Epithelial cell of esophagus (primary cell): ENCODE results near the gene SLC7A1.

Source experiments
- DNase-seq: peaks from one replicate; pipeline ENCODE4 v3.0.0; 2010; ENCODE audit warnings: low read depth
- H3K4me3 ChIP-seq: 2 replicates; pipeline ENCODE4 v1.5.1; 2011; ENCODE audit warnings: mild to moderate bottlenecking, low read length, control low read depth
- TF ChIP-seq, protein P1 (sequence below): IDR thresholded peaks from 2 replicates; pipeline ENCODE4 v1.5.1; 2011; ENCODE audit warnings: low read depth, mild to moderate bottlenecking, low read length, control low read depth, inconsistent platforms; ENCODE audit not compliant: insufficient read depth; ENCODE audit errors: missing control alignments

Gene SLC7A1

DNA sequence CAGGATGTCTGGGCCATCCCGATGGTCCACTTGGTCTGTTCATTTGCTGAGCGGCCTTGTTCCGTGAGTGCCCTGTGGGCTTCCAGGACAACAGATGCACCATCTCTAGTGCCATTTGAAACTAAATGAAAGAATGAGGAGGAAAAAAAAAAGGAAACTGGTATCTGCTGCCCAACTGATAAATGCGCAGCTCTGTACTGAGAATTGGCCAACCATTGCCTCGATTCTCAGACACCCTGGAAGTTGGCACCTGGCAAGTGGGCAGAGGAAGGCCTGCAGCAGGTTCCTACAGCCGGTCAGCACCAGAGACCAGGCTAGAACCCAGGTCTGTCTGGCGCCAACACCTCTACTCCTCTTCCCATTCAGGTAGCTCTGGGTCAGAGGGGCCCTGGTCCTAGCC lies 18.9 kb downstream of the SLC7A1 start:
- DNase-seq = no peak
- H3K4me3 ChIP-seq = no peak overlapping the region
- TF ChIP-seq, protein P1, sequence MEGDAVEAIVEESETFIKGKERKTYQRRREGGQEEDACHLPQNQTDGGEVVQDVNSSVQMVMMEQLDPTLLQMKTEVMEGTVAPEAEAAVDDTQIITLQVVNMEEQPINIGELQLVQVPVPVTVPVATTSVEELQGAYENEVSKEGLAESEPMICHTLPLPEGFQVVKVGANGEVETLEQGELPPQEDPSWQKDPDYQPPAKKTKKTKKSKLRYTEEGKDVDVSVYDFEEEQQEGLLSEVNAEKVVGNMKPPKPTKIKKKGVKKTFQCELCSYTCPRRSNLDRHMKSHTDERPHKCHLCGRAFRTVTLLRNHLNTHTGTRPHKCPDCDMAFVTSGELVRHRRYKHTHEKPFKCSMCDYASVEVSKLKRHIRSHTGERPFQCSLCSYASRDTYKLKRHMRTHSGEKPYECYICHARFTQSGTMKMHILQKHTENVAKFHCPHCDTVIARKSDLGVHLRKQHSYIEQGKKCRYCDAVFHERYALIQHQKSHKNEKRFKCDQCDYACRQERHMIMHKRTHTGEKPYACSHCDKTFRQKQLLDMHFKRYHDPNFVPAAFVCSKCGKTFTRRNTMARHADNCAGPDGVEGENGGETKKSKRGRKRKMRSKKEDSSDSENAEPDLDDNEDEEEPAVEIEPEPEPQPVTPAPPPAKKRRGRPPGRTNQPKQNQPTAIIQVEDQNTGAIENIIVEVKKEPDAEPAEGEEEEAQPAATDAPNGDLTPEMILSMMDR = no peak

DNA sequence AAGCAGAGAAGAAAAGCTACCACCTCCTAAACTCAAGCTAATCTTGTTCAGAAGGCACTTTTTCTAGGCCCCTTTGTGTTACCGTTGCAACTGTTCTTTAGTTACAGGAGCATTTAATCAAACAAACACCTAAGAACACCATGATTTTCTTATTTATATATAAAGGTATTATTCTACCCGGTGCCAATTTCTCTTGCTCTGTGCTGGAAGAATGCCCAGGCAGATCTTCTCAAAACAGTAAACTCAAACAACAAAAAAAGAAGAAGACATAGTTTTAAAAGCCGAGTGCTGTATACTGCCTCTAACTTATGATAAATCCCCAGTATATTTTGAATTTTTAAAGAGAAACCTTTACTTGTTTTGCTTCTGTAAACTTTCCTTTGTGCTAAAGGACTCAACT lies 20.4 kb downstream of the SLC7A1 start:
- TF ChIP-seq, protein P1 = no peak
- DNase-seq = no peak

DNA sequence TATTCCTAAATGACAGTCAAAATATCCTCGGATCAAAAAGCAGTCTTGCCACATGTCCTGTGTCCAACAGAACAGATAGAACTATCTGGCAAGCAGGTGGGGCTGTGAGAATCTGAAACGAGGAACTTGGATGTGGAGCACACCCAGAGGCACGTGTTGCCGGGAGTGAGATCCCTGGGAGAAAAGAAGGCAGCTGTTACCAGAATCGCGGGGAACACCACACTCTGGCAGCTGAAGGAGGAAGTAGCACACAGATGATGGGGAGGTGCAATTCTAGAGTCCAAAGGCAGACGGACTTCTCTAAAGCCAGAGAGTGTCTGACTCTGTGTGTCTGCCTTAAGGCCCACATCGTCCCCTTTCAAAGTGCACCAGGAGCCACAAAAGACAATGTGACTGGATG lies 22.3 kb downstream of the SLC7A1 start:
- DNase-seq = peak; percentile 20
- no peak overlapping the region for H3K4me3 ChIP-seq
- TF ChIP-seq, protein P1 = no peak

More for the DNA sequence above, 20.4 kb downstream of the SLC7A1 start:
- no peak overlapping the region for H3K4me3 ChIP-seq

DNA sequence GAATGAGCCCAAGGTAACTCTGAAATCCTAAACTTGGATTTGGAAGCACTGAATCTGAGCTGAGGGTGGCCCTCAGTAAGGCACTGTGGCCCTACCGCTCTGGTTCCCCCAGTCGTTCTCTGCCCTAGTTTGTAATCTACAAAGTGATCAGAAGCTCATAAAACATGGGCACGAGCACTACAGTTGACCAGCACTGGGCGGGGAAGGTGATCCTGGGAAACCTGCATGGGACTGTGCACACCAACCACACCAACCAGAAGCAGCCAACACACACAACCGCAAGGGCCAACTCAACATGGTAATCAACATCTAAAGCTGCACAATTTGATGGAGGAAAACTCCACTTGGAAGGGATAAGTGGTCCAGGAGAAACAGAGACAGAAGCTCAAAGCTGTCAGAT lies 22.9 kb downstream of the SLC7A1 start:
- H3K4me3 ChIP-seq = no peak overlapping the region
- no peak for DNase-seq
- TF ChIP-seq, protein P1 = no peak

DNA sequence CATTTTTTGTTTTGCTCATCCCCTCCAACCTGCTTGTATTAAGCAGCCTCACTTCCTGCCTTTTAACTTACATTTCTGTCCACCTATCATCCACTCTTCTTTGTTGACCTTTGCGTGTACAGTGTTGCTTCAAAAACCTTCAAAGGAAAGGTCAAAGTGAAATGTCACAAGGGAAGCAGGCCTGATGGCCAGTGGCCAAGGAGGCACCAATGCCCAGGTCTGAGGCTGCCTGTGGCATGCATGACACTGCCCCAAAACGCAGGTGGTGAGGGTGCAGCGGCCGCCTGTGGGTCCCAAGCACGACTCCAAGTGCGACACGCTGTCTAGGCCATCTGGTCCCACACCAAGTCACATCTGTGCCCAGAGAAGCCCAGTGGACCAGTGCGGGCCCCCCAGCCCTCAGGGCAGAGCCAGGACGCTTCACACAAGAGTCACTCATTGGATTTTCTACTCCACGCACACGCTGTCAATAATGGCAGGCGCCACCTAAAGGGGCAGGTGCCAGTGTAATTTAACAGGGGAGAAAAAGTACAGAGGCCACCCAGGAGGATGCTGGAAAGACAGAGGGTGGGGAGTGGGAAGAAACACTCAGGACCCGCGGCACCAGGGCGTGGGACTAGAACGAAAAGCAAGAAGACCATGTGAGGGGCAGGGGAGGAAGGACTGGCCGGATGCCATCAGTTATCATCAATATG lies 23.5 kb downstream of the SLC7A1 start:
- H3K4me3 ChIP-seq = no peak overlapping the region
- DNase-seq = no peak
- TF ChIP-seq, protein P1 = no peak

DNA sequence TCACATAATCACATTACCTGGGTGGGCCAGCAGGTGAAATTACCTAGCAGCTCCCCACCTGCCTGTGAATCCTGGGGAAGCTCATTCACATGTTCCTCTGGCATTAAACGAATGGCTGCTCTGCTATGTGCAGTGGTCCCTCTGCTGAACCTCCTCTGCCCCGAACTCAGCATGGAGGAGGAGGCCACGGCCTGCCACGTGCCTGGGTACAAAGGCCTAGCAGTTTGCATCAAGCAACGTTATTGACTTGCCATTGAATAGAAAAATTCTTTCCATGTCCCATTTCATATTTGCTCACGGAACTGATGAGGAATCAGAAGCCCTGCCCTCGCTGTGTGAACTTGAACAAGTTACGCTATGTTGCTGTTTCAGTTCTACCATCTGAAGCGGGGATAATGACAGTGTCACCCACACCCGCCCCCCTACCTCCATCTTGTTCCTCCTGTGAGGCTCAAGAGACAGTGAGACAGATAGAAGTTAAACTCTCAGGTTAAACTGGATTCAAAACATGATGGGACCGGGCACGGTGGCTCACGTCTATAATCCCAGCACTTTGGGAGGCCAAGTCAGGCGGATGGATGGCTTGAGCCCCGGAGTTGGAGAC lies 25.3 kb downstream of the SLC7A1 start:
- no peak overlapping the region for H3K4me3 ChIP-seq
- TF ChIP-seq, protein P1 = no peak
- DNase-seq = no peak
